Stimulated activated CD4-positive, alpha-beta T cell treated with anti-CD3 and anti-CD28 coated beads, TNF-alpha, amount 100 ng/mL, for 24 hours (primary cell): ENCODE measurements around the gene SAV1.
"Not testable (repeated sequence)": the region's sequence is repeated elsewhere in the genome, so short reads cannot be mapped to it uniquely, and the experiment has no call there.

Source experiments
- DNase-seq, 3 experiments: peaks; one replicate each; pipeline ENCODE4 v3.0.0-alpha.2; 2020; ENCODE audit warnings: low read depth in 3 of 3

Gene SAV1

DNA sequence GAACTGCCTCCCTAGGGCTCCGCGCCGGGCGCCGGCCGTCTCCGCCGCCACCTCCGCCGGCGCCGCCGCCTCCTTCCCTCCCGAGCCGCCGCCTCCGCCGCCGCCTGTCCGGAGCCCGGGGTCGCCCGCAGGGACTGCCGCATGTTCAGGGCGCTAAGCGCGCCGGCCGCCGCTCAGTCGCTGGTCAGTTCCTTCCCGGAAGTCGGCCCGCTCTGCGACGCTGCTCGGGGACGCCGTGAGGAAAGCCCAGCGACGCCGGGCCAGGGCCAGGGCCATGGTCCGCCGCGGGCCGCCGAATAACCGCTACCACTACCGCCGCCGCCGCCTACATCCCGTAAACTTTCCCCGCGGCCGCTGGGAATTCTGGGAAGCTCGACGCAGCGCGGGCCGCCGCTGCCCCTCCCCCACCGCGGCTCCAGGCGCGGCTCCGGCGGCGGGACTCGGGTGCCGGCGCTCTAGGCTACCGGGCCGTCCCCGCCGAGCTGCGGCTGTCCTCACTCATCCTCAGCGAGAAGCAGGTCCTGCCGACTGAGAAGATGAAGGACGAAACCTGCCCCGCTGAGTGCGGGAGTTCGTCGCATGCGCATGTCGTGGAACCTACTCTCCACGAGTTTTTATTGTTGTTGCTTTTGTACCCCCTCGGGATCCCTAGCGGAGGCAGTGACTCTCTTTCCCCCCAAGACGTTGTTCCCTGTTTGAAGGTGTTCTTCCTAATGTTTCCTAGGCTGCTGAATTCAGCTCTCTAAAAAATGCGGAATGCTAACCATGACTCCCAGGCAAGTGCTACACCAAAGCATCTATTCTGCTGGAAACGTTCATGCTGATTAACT lies at the start of gene SAV1:
Gene SAV1 (minus strand): TSS at position 311 of the 830 bp plus-strand sequence. CDS start 339 bp downstream, outside the sequence.
- DNase-seq, result peak; percentile 22 to 53 (median 31)

DNA sequence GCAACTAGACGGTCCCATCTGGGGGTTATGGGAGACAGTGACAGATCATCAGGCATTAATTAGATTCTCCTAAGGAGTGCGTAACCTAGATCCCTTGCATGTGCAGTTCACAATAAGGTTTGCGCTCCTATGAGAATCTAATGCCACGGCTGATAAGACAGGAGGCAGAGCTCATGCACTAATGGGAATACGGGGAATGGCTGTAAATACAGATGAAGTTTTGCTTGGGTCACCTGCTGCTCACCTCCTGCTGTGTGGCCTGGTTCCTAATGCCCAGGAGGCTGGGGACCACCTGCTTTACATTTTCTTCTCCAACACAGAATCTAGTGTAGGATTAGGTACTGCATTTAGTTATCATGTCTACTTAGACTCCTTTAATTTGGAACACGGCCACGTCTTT lies 49.7 kb upstream of the SAV1 start:
- DNase-seq, result no peak

DNA sequence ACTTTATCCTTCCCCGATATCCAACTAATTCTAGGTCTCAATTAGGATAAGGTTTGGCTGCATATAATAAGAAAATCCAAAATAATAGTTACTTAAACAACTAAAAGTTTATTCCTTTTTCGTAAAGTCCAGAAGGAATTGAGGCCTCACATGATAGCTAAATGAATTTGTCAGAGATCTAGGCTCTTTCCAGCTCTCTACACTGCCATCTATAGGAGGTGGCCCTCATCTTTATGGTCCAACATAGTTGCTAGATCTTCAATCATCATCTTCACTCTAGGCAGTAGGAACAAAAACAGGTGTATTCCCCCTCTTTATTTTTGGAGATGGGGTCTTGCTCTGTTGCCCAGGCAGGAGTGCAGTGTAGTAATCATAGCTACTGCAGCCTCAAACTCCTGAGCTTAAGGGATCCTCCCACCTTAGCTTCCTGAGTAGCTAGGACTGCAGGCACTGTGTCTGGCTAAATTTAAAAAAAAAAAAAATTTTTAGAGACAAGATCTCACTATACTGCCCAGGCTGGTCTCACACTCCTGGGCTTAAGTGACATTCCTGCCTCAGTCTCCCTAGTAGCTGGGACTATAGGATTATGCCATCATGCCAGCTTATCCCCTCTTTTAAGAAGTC lies 46.5 kb upstream of the SAV1 start:
- no peak for DNase-seq

DNA sequence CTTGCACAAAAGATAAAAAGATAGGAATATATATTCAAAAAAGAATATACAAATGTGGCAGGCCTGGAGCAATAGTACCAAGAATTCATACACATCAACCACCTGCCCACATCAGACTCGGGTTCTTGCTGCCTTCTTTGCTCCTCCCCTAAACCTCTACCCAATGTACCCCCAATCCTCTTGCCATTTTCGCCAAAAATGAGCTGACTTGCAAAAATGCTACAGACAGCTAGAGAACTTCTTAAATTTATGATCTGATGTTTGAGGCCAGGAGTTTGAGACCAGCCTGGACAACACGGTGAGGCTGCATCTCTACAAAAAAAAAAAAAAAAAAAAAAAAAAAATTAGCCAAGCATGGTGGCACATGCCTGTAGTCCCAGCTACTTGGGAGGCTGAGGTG lies 42.9 kb upstream of the SAV1 start:
- DNase-seq, result no peak

DNA sequence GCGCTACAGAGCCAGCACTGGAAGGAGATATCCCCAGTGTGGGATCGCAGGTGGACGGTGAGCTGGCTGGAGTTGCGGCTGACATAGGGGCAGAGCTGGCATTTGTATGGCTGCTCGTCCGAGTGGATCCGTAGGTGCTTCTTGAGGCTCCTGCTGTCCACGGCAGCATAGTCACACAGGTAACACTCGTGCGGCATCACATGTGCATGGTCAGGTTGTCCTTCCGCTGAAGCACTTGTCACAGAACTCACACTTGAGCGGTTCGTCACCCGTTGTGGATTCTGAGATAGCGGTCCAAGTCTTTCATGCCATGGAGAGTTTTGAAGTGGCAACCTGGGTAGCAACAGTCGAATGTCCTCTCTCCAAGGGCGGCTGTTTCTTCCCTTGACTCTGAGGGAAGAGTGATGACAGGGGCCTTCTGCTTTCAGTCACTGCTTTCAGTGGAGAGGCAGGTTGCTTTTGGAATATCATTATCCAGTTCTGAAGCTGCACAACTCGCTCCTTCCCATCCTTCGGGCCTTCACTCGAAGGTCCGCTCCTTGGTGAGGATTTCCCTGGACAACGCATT lies 37.0 kb upstream of the SAV1 start:
- no peak for DNase-seq

DNA sequence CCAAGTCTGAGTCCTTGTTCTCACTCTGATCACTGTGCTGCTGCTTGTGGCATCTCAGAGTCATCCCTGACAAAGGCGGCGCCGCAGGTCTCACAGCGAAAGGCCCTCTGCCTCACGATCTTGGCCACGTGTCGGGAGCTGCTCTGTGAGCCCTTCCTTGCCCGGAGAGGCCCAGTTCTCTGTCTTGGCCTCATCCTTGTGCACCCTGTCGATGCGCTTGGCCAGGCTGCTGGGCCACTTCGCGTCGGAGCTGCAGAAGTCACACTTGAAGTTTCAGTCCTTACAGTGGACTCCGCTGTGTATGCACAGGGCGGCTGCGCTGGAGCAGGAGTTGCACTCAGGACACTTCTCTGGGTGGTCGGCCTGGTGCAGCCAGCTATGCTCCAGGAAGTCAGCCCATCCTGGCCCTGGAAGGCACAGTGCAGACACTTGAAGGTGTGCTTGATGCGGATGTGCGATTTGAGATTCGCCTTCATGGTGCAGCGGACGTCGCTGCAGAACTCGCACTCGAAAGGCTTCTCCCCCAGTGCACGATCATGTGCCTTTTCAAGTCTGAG lies 36.4 kb upstream of the SAV1 start:
- DNase-seq, result no peak

DNA sequence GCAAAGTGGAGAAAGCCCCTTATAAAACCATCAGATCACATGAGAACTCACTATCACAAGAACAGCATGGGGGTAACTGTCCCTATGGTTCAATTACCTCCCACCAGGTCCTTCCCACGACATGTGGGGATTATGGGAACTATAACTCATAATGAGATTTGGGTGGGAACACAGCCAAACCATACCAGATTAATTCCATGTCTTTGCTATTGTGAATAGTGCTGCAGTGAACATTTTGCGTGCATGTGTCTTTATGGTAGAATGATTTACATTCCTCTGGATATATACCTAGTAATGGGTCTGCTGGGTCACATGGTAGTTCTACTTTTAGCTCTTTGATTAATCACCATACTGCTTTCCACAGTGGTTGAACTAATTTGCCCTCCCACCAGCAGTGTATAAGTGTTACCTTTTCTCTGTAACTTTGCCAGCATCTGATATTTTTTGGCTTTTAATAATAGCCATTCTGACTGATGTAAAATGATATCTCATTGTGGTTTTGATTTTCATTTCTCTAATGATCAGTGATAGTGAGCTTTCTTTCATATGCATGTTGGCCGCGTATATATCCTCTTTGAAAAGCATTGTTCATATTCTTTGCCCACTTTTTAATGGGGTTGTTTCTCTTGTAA lies 29.7 kb upstream of the SAV1 start:
- DNase-seq, result no peak

DNA sequence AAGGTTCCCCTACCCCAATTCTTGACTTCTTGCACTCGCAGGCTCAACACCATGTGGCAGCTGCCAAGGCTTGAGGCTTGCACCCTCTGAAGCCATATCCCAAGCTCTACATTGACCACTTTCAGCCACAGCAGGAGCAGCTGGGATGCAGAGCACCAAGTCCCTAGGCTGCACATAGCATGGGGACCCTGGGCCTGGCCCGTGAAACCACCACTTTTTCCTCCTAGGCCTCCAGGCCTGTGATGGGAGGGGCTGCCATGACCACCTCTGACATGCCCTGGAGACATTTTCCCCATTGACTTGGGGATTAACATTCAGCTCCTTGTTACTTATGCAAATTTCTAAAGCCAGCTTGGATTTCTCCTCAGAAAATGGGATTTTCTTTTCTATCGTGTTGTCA lies 26.2 kb upstream of the SAV1 start:
- DNase-seq, result not testable (repeated sequence)

DNA sequence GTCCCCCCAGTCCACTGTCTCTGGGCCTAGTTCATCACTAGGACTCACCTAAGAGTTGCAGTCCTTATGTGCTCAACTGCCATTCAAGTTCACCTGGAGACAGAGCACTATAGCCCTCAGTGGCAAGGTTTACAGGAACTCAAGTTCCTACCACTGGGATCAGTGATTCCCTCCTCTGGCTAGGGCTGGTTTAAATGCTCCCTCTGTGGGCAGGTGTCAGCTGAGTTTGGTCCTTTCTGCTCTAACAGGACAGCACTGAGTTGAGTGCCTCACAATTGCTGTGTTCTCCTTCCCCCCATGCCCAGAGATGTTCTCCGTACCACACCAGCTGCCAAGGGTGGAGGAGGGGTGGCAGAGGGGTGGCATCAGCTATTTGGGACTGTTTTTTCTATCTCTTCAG lies 20.8 kb upstream of the SAV1 start:
- DNase-seq, result no peak

DNA sequence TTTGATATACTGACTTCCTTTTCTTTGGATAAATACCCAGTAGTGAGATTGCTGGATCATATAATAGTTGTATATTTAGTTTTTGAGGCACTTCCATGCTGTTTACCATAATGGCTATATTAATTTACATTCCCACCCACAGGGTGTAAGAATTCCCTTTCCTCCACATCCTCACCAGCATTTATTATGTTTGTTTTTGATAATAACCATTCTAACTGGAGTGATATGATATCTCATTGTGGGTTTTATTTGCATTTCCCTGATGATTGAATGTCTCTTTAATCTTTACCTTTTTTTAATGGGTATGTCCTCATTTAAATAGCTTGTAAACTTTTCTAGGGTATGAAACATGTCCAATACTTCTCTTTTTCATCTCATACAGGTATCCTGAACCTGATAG lies 11.6 kb upstream of the SAV1 start:
- DNase-seq, result no peak

DNA sequence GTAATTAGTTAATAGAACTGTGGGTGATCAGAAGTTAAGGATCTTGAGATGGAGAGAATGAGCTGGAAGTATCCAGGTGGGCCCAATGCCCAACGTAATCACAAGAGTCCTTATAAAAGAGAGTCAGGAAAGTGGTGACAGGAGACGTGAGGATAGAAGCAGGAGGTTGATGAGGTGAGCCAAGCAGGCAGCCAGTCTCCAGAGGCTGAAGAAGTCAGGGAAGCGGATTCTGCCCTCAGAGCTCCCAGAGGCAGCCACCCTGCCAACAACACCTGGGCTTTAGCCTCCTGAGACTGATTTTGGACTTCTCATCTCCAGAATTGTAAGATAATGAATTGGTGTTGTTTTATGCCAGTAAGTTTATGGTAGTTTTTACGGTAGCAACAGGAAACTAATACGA lies 10.1 kb upstream of the SAV1 start:
- DNase-seq, result no peak

DNA sequence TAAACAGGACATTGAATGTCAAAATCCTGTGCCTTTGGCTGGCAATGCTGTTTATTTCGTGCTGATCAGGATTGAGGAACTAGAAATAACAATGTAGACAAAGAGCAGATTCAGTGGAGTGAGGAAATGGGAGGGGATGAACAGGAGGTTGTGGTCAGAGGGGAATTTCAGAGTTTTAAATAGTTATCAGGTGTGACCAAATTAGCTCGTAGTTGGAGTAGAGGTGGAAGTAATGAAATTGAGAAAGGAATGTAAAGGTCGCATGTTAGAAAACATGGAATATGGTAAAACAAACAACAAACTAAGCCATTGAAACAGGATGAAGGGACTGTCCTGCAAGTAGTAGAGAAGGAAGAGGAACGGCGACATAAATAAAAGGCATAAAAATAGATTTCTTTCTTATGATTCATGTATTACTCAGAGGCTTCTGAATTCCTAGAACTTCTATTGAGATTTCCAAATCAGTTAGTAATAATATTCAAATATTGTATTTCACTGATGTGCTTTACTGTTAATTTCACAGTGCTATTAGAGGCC lies 9.5 kb upstream of the SAV1 start:
- no peak for DNase-seq

DNA sequence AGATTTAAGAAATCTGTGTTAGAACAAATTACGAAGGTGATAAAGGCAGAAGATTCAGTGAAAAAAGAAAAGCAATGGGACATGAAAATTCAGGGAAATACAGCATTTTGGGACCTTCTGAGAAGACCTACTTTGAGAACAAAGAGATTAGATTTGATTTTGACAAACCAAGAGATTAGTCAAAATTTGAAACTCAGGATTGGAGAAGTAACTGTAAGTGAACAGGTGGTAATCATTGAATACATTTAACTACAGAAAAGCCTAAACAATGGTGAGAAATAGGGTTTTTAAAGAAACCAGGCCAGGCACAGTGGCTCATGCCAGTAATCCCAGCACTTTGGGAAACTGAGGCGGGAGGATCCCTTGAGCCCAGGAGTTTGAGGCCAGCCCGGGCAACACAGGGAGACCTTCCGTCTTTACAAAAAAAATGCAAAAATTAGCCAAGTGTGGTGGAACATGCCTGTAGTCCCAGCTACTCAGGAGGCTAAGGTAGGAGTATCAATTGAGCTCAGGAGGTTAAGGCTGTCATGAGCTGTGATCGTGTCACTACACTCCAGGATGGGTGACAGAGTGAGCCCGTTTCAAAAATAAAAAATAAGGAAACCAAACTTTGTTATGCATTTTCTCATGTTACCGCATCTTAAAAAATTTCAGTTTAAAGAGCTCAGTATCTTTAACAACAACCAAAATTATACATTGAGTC lies 8.9 kb upstream of the SAV1 start:
- DNase-seq, result no peak

DNA sequence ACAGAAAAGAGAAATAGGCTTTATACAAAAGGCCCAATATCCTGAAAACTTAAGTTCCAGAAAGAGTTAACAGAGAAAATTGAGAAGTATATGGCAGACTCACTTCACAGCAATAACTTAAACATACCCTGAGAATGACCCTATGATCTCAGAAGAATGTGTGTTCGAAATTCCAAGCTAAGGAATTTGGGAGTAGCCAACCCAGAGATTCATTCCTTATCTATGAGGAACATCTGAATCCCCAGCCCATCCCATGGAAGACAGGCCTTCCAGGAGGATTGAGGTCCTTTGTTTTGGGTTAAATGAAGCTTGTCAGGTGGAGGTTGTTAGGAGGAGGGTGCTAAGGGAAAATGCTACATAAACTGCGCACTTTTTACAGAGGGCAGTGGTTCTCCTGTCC lies 7.5 kb upstream of the SAV1 start:
- DNase-seq, result no peak

DNA sequence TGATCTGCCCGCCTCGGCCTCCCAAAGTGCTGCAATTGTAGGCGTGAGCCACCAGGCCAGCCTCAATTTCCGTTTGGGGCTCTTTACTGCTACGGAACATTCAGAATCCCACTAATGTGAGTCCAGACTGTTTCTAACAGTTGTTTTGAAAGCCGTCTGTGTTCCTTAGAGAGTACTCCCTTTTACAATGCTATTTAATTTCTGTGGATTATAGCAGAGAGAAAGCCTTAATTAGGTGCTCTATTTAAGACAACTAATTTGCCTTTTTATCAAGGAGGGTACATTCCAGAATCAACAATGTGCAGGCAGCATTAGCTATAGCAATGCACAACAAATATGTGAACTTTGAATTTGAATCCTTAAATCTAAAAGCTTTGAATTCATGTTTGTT lies 2.8 kb upstream of the SAV1 start:
- DNase-seq, result no peak

DNA sequence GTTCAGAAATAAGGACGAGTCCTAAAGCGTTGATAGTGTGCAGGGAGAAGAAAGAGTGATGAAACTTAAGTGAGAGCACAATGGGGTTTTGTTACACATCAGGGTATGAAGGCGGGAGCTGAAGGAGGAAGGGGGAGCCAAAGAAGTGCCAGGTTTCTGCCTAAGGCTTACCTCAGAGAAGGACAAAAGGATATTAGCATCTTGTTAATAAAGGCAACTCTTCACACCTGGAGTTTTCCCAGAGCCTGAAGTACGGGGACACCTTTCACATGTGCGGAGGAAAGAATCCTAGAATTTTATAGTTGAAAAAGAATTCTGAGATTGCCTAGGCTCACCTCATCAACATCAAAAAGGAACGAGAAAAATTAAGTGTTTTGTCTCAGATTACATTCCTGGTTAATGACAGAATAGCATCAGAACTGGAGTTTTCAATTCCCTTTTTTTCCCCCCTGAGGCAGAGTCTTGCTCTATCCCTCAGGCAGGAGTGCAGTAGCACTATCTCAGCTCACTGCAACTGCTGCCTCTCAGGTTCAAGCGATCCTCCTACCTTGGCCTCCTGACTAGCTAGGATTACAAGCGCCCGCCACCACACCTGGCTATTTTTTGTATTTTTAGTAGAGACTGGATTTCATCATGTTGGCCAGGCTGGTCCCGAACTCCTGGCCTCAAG lies 2.2 kb upstream of the SAV1 start:
- DNase-seq, result no peak

DNA sequence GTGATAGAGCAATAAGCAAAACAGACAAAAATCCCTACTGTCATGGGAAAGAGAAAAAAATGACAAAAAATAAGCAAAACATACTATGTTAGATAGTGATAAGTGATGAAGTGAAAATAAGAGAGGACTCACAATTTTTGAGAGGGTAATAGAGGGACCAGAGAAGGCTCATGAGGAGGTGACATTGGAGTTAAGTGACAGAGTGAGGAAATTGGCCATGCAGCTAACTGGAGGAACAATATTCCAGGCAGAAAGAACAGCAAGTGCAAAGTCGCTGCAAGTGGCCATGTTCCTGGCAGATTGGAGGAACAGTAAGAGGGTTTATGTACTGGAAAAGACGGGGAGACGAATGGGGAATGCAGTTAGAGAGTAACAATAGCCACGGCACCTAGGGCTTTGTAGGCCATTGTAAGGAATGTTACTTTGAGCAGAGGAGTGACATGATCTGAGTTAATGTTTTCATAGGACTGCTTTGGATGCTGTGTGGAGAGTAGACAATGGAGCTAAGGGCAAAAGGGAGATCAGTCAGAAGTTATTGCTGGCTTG lies 1.4 kb upstream of the SAV1 start:
- DNase-seq, result no peak

DNA sequence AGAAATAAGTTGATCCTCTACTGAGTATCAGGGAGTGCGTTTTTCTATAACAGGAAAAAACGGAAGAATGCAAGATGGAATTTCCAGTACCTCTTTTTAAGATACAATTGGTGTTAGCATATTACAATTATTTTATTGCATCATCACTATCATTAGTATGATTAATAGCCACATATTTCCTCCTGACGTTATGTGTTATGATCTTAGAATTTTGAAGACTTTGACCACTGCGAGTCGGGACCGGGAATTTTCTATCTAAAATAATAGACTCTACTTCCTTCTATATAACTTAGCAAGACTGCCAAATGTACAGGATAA lies 679 bp upstream of the SAV1 start:
- DNase-seq, result no peak

DNA sequence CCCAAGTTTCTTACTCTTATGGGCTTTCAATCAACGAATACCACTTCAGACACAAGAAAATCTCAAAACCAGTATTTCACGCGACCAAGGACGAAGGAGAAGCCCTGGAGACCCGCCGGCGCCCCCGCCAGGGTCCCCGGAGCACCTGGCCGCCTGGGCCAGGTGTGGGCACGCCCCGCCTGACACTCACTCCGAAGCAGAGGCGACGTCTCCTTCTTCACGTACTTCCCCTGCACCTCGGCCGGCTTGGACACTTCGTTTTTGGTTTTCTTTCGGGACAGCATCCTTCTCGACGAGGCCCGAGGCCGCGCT lies 466 bp downstream of the SAV1 start:
- DNase-seq, result peak in 1 of 3 experiments; percentile 21

DNA sequence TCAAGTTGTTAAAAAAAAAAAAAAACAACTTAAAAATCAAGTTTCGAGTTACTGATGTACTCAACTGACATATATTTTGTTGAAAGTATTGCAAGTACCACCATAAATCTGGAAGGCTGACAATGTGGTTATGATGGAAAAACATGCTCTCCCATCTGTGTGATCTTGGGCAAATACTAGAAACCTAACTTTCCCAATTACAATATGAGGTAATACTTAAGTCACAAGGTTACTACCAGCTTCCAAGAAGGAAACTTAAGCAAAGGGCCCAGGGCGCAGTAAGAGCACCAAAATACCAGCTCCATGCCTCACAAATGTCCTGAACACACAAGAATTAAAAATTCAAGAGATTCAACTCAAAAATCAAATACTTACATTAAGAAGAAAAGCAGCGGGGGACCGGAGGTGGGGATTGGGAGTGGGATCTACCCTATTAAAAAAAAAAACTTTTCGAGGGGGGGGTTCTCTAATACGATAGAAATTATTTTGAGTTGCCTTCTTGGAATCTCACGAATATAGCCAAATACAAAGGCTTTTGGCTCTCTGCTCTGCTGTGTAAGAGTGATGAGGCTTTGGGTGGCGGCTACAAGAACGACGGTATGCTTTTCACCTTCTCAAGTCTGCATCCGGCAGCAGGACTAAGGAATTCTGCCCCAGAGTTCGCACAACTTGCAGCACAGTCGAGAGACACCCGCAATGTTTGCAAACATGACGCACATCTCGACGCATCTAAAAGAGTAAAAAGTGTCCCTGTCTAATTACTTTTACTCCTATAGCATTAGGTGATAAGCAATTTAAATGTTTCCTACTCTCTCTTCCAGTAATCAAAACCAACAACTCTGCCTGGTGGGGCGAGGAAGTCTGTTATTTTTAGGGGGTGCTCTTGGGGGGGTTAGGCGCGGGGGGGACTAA lies 1.1 kb downstream of the SAV1 start:
- DNase-seq, result peak in 1 of 3 experiments; percentile 11
